Thoracic aorta (tissue), 2 donors: ENCODE results near the gene KAZN. TPM values are rescaled to one million over a fixed set of nuclear protein-coding genes. Genes with fewer than 3 reads are reported as not detected.

Experiments
- ATAC-seq: fragments of 150-250 bp; one replicate; pipeline ENCODE4 v1.8.0; 2017; ENCODE audit warnings: low read depth; ENCODE audit not compliant: insufficient number of reproducible peaks, low FRiP score
- DNase-seq: peaks from one replicate; pipeline ENCODE4 v3.0.0-alpha.2; 2020; ENCODE audit warnings: low spot score
- H3K27ac ChIP-seq, 2 donors: fragments of 200-600 bp; sonication (generic); 1 replicate in 1 of 2; 2 replicates in 1 of 2; pipeline ENCODE4 v1.5.1; 2016; ENCODE audit warnings: mild to moderate bottlenecking in 2 of 2, moderate library complexity in 2 of 2
- H3K27me3 ChIP-seq: fragments of 200-600 bp; sonication (generic); replicated peaks from 2 replicates; pipeline ENCODE4 v1.6.0; 2016; ENCODE audit warnings: mild to moderate bottlenecking; ENCODE audit not compliant: insufficient read depth
- H3K36me3 ChIP-seq: fragments of 200-600 bp; sonication (generic); one replicate; pipeline ENCODE4 v1.5.1; 2016
- H3K4me1 ChIP-seq, 2 donors: fragments of 200-600 bp; sonication (generic); 1 replicate in 1 of 2; 2 replicates in 1 of 2; pipeline versions ENCODE4 v1.5.1 to v1.6.0; 2016; ENCODE audit warnings: low read depth in 2 of 2, mild to moderate bottlenecking in 1 of 2; ENCODE audit not compliant: control insufficient read depth in 1 of 2
- H3K4me3 ChIP-seq: fragments of 200-600 bp; sonication (generic); 2 replicates; pipeline ENCODE4 v1.5.1; 2016; ENCODE audit warnings: mild to moderate bottlenecking
- H3K9me3 ChIP-seq: fragments of 200-600 bp; sonication (generic); 2 replicates; pipeline ENCODE4 v1.5.1; 2016
- CTCF ChIP-seq: fragments of 200-600 bp; sonication (generic); IDR thresholded peaks from one replicate; pipeline ENCODE4 v1.5.1; 2019; ENCODE audit warnings: antibody characterized with exemption
- total RNA-seq, 2 donors: library from RNA; depleted of rRNA; stranded (reverse); fragments of >200 nt; gene quantifications; one replicate each; pipeline versions ENCODE4 v1.1.0 to v1.2.3, GENCODE V29; 2016

Gene KAZN
- total RNA-seq, 2 donors from 2014 or later: 17.4 to 30.3 TPM

GRCh38 chr1:14828665-14829064 is 230.2 kb downstream of the KAZN start:
- H3K4me3 ChIP-seq: no peak overlapping the region
- no peak for DNase-seq
- no peaks in the 10 kb centered on the region for H3K4me1 ChIP-seq
- no peaks in the 10 kb centered on the region for H3K36me3 ChIP-seq
- TF ChIP-seq CTCF: no peak
- no peaks in the 10 kb centered on the region for H3K27me3 ChIP-seq
- no peaks in the 10 kb centered on the region for H3K9me3 ChIP-seq
- no peak for ATAC-seq
- H3K27ac ChIP-seq: no peak overlapping the region

- DNase-seq (no peak), ATAC-seq (no peak)
- H3K9me3 ChIP-seq: no peaks in the 10 kb centered on the region
- no peaks in the 10 kb centered on the region for H3K36me3 ChIP-seq
- H3K4me1 ChIP-seq: no peaks in the 10 kb centered on the region
- H3K27me3 ChIP-seq: no peaks in the 10 kb centered on the region
- no peak for TF ChIP-seq CTCF
- H3K27ac ChIP-seq: no peak overlapping the region
- H3K4me3 ChIP-seq: no peak overlapping the region
These were observed 237.2 kb downstream of the KAZN start for GRCh38 chr1:14835725-14836124.

- DNase-seq: no peak
- Histone ChIP-seq H3K36me3 (no peaks in the 10 kb centered on the region), H3K27ac (no peak overlapping the region), H3K4me3 (no peak overlapping the region), H3K27me3 (no peaks in the 10 kb centered on the region), H3K4me1 (no peaks in the 10 kb centered on the region), H3K9me3 (peaks cover 3% of the 10 kb centered on the region)
- TF ChIP-seq CTCF: no peak
- no peak for ATAC-seq
These were observed 238.1 kb downstream of the KAZN start for GRCh38 chr1:14836426-14837140.

- no peaks in the 10 kb centered on the region for H3K36me3 ChIP-seq
- no peak overlapping the region for H3K4me3 ChIP-seq
- TF ChIP-seq CTCF: no peak
- no peak for ATAC-seq
- DNase-seq: no peak
- no peaks in the 10 kb centered on the region for H3K4me1 ChIP-seq
- H3K9me3 ChIP-seq: peaks cover 20% of the 10 kb centered on the region
- H3K27ac ChIP-seq: no peak overlapping the region
- no peaks in the 10 kb centered on the region for H3K27me3 ChIP-seq
These were observed 241.9 kb downstream of the KAZN start for GRCh38 chr1:14840374-14840773.

- H3K4me3 ChIP-seq: no peak overlapping the region
- H3K4me1 ChIP-seq: no peaks in the 10 kb centered on the region
- ATAC-seq (no peak), DNase-seq (no peak)
- H3K27me3 ChIP-seq: no peaks in the 10 kb centered on the region
- no peak for TF ChIP-seq CTCF
- no peak overlapping the region for H3K27ac ChIP-seq
- H3K36me3 ChIP-seq: no peaks in the 10 kb centered on the region
- H3K9me3 ChIP-seq: peaks cover 20% of the 10 kb centered on the region
These were observed 243.0 kb downstream of the KAZN start for GRCh38 chr1:14841456-14841855.
